Measurements from ENCODE around the gene GARNL3.

DNA sequence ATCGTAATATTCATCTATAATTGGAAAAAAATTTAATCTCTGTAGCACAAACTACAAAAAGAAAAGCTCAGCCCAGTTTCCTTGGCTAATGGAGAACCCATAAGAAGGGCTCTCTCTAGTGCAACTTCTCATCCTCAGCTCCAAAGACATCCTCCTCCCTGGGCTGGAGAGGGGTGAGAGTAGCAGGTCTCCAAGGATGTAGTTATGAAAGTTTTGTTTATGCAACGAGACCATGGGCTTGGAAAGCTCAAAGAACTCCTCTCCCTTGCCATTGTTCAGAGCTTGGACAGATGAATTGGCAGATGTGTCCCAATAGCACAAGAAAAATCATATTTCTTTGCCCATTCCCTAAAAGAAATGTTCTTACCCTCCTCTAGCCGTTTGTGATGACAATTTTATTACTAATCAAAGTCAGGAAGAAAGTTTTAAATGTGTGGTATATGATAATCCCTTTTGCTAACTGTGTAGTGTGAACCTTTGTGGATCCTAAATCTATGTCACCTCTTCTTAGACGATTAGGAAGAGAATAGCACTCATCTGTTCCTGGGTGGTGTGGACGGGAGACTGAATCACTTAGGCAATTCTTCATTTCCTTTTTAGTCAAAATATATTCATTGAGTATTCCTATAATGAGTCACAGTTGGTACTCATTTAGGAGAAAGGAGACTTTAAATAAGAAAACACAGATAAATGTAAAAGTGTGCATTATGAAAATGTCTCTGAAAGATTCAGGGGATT, 52.2 kb downstream of the GARNL3 start:
- TF ChIP-seq, protein P1, sequence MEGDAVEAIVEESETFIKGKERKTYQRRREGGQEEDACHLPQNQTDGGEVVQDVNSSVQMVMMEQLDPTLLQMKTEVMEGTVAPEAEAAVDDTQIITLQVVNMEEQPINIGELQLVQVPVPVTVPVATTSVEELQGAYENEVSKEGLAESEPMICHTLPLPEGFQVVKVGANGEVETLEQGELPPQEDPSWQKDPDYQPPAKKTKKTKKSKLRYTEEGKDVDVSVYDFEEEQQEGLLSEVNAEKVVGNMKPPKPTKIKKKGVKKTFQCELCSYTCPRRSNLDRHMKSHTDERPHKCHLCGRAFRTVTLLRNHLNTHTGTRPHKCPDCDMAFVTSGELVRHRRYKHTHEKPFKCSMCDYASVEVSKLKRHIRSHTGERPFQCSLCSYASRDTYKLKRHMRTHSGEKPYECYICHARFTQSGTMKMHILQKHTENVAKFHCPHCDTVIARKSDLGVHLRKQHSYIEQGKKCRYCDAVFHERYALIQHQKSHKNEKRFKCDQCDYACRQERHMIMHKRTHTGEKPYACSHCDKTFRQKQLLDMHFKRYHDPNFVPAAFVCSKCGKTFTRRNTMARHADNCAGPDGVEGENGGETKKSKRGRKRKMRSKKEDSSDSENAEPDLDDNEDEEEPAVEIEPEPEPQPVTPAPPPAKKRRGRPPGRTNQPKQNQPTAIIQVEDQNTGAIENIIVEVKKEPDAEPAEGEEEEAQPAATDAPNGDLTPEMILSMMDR (IDR thresholded peaks at IDR 0.05): no peak
- no peak for TF ChIP-seq POLR2AphosphoS5 (IDR thresholded peaks at IDR 0.05; ENCODE audit: low read depth, low read length)
